NCI-H82 treated with DMSO at 0.1 percent for 48 hours (cell line): ENCODE measurements around the gene EVI2A.

ENCODE experiments used
- DNase-seq: peaks from one replicate; lab custom pipeline; 2025; ENCODE audit not compliant: unreplicated experiment; lab: John Stamatoyannopoulos, UW

Gene EVI2A

DNA sequence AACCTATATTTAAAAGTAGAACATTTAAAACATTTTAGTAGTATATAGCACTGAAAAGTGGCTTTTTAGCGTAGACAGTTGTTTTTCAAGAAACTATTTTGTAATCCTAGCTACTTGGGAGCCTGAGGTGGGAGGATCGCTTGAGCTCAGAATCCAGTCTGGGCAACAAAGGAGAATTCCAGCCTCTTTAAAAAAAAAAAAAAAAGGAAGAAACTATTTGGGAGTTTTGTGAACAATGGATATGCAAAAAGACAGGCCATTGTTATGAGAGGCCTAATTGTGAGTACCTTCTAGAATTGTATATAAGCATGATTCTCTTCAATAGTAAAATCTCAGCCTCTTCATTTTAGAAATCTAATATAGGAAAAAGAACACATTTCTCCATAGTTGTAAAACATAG is 42.0 kb downstream of the EVI2A start:
- DNase-seq, result no peak

DNA sequence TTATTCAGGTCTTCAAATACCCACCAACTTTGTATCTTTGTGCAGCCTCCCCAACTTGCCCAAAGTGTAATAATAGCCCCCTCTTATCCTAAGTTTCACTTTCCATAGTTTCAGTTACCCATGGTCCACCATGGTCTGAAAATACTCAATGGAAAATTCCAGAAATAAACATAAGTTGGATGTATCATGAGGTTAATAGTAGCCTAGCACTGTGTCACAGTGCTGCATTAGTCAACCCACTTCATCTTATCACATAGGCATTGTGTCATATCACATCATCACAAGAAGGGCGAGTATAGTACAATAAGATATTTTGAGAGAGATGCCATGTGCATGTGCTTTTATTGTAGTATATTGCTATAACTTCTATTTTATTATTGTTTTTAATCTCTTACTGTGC is 46.3 kb downstream of the EVI2A start:
- no peak for DNase-seq

DNA sequence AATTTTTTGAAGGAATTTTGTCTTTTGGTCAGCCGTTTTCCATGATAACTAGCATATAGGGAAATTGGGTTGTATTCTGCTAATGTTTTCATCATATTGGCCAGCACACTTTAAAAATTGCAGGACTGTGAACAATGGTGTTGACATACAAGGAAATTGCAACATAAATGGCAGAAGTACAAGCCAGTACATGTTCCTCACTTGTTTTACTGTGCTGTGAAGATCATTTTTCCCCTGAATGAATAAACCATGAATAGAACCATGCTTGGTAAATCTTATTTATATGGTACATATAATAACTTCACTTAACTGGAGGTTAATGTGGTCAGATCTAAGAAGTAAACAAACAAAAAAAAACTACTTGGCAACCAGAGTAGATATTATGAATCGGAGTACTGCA is 47.2 kb downstream of the EVI2A start:
- no peak for DNase-seq

DNA sequence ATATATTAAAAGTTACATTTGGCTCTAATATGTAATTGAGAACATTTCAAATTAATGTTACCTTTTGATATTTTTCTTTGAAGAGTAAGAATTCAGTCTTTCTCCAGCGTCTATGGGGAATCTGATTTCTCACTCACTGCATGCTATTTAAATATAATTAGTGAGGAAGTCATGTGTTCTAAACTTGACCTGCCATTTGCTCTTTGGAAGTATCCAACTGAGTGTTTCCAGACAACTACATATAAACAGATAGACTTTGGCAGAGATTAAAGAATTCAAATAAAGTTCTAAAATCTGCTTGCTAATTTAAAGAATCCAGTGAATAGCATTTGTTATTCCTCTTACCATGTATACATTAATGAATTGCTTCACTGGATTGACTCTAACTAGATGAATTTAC is 47.9 kb downstream of the EVI2A start:
- DNase-seq, result no peak

DNA sequence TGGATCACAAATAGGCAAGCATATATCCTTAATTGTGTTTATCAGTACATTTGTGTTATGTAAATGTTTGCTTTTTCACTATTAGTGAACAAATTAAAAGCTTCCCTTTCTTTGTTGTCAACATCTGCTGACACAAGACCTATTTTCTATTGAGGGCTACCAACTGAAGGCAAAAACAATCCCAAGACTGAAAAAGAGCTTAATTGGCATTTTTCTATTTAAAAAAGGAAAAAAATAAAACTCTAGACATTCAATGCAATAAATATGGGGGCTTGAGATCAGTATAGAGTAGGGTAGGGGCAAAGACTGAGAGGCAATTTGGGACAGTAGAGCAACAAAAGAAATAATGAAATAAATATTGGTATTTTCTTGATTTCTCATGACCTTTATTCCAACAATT is 48.6 kb downstream of the EVI2A start:
- no peak for DNase-seq

DNA sequence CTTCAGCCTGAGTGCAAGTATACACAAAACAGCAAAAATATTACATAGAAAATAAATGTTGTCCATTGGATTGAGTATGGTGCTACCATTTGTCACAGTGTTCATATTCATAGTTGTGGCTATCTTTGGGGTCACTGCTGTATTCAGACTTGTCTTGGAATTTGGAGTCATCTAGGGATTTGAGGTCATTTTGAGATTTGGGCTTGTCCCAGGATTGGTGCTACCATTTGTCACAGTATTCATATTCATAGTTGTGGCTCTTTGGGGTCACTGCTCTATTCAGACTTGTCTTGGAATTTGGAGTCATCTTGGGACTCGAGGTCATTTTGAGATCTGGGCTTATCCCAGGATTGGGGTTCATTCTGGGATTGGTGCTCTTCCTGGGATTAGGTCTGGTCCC is 49.2 kb downstream of the EVI2A start:
- no peak for DNase-seq

DNA sequence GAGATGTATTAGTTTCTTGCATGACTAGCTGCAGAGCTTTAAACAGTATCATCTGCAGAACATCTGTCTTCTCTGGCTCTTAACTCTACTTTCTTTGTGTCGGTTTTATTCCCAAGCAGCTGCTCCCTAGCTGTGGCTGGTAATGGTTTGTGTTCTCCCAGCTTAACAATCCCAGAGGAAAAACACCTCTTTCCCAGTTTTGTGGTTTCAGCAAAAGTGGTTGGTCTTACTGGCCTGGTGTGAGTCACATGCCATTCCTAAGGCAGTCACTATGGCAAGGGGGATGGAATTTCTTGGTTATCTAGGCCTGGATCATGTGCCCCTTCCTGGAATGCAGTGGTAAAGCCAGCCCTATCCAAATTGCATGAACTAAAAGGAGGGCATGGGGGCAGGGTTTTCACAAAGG is 51.8 kb downstream of the EVI2A start:
- DNase-seq, result no peak

DNA sequence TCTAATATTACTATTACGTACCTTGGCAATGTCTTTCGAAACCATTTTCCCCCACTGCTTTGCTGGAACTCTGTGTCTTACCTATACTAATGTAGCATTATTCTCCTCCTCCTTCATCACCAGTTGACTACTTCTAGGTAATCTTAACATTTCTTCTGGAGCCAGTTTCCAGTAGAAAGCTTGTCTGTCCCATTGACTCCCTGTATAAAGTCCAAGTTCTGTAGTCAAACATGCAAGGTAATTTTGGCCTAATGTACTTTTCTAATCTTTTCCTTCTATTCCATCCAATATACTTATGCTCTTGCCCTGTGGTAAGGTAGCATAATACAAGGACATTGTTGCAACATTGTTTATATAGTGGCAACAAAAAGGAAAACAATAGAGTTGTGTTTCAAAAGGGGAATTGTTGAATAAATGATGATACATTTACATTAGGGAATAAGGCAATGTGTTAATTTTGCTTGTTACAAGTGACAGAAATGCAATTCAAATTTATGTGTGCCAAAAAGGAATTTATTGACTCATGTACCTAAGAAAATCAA is 52.3 kb downstream of the EVI2A start:
- DNase-seq, result no peak
